GM23338 (cell line): ENCODE data around the gene MARCHF9. TPM values are rescaled to one million over a fixed set of nuclear protein-coding genes. Genes with fewer than 3 reads are reported as not detected.
A peak's percentile ranks its signal among the peaks of the same experiment; 100 is the strongest.

Source experiments
- ATAC-seq: fragments of 200-7000 bp; cut with Tn5 transposase; 3 replicates; pipeline ENCODE4 v1.9.1; 2020
- DNase-seq: peaks from one replicate; pipeline ENCODE4 v3.0.0-alpha.2; 2015; ENCODE audit warnings: low spot score
- H2AFZ ChIP-seq: fragments of 200-600 bp; sonication (generic); 2 replicates; pipeline ENCODE4 v1.8.0; 2016; ENCODE audit warnings: antibody characterized with exemption, mild to moderate bottlenecking, moderate library complexity
- H3F3A ChIP-seq: fragments of 200-600 bp; sonication (generic); replicated peaks from 2 replicates; pipeline ENCODE4 v1.8.0; 2017; ENCODE audit warnings: antibody characterized with exemption, mixed run types, low read depth
- H3K27ac ChIP-seq: fragments of 200-600 bp; sonication (generic); 2 replicates; pipeline ENCODE4 v1.6.1; 2016; ENCODE audit warnings: low read depth
- H3K27me3 ChIP-seq: fragments of 200-600 bp; sonication (generic); 2 replicates; pipeline ENCODE4 v1.8.0; 2016; ENCODE audit warnings: mild to moderate bottlenecking, mixed run types, moderate library complexity; ENCODE audit not compliant: insufficient read depth
- H3K36me3 ChIP-seq: fragments of 200-600 bp; sonication (generic); 2 replicates; pipeline ENCODE4 v1.8.0; 2016; ENCODE audit warnings: mild to moderate bottlenecking; ENCODE audit not compliant: insufficient read depth
- H3K4me1 ChIP-seq: fragments of 200-600 bp; sonication (generic); 2 replicates; pipeline ENCODE4 v1.8.0; 2016; ENCODE audit warnings: mild to moderate bottlenecking, moderate library complexity; ENCODE audit not compliant: insufficient read depth
- H3K4me2 ChIP-seq: fragments of 200-600 bp; sonication (generic); 2 replicates; pipeline ENCODE4 v1.7.1; 2017; ENCODE audit warnings: mixed run types
- H3K4me3 ChIP-seq: fragments of 200-600 bp; sonication (generic); 2 replicates; pipeline ENCODE4 v1.6.1; 2016; ENCODE audit warnings: mixed run types
- H3K79me2 ChIP-seq: fragments of 200-600 bp; sonication (generic); replicated peaks from 2 replicates; pipeline ENCODE4 v1.8.0; 2017; ENCODE audit warnings: mild to moderate bottlenecking; ENCODE audit not compliant: insufficient read depth
- H3K9me2 ChIP-seq: fragments of 200-600 bp; sonication (generic); 2 replicates; pipeline ENCODE4 v1.8.0; 2017; ENCODE audit not compliant: insufficient read depth
- H4K20me1 ChIP-seq: fragments of 200-600 bp; sonication (generic); replicated peaks from 2 replicates; pipeline ENCODE4 v1.8.0; 2017; ENCODE audit warnings: mild to moderate bottlenecking; ENCODE audit not compliant: insufficient read depth
- H3K27ac Mint-ChIP-seq: 2 replicates; pipeline ENCODE4 v1.8.0; 2020; ENCODE audit warnings: inconsistent platforms, mild to moderate bottlenecking, moderate library complexity, mixed read lengths
- H3K27me3 Mint-ChIP-seq: 3 replicates; pipeline ENCODE4 v1.8.0; 2022; ENCODE audit warnings: low read depth, mild to moderate bottlenecking, moderate library complexity, mixed read lengths, inconsistent platforms; ENCODE audit not compliant: insufficient read depth, poor library complexity
- H3K36me3 Mint-ChIP-seq: 3 replicates; pipeline ENCODE4 v1.8.0; 2021; ENCODE audit warnings: low read depth, mild to moderate bottlenecking, inconsistent platforms, moderate library complexity, mixed read lengths
- H3K4me1 Mint-ChIP-seq: 3 replicates; pipeline ENCODE4 v1.8.0; 2020; ENCODE audit warnings: mild to moderate bottlenecking, inconsistent platforms, mixed read lengths
- H3K4me3 Mint-ChIP-seq: 3 replicates; pipeline ENCODE4 v1.8.0; 2021; ENCODE audit warnings: moderate library complexity, mild to moderate bottlenecking, inconsistent platforms, mixed read lengths
- H3K9me3 Mint-ChIP-seq: 3 replicates; pipeline ENCODE4 v1.8.0; 2020; ENCODE audit warnings: moderate library complexity, mild to moderate bottlenecking, inconsistent platforms, mixed read lengths
- EZH2 ChIP-seq: fragments of 200-600 bp; sonication (generic); IDR thresholded peaks from one replicate; pipeline ENCODE4 v1.8.0; 2017; ENCODE audit warnings: antibody characterized with exemption, mild to moderate bottlenecking, low read depth; ENCODE audit not compliant: unreplicated experiment
- EZH2phosphoT487 ChIP-seq: fragments of 200-600 bp; sonication (generic); IDR thresholded peaks from one replicate; pipeline ENCODE4 v1.8.1; 2018; ENCODE audit warnings: antibody characterized with exemption; ENCODE audit not compliant: unreplicated experiment
- JUNB ChIP-seq: IDR thresholded peaks from one replicate; pipeline ENCODE4 v1.6.1; 2016; ENCODE audit warnings: antibody characterized with exemption; ENCODE audit not compliant: unreplicated experiment
- NANOG ChIP-seq: IDR thresholded peaks from 2 replicates; pipeline ENCODE4 v1.6.1; 2016; ENCODE audit warnings: antibody characterized with exemption, borderline replicate concordance
- POLR2AphosphoS5 ChIP-seq: IDR thresholded peaks from 2 replicates; pipeline ENCODE4 v1.6.1; 2016; ENCODE audit warnings: antibody characterized with exemption, low read depth
- ZNF114 ChIP-seq: fragments of 250-450 bp; sonication (Bioruptor Pico); IDR thresholded peaks from 2 replicates; pipeline ENCODE4 v1.5.0; 2020; ENCODE audit warnings: mild to moderate bottlenecking, moderate library complexity
- polyA plus RNA-seq: library from polyadenylated mRNA; unstranded; fragments of >200 nt; fragmentation: Nextera tagmentation; extraction: Ambion mirVana; gene quantifications from 2 replicates; pipeline ENCODE4 v1.2.1, GENCODE V29; 2016
- total RNA-seq: library from RNA; depleted of rRNA; stranded (reverse); fragments of >200 nt; shearing (Covaris generic); gene quantifications from 2 replicates; pipeline ENCODE4 v1.2.3, GENCODE V29; 2014
- TF ChIP-seq, protein P1 (sequence below): IDR thresholded peaks from one replicate; pipeline ENCODE4 v1.6.1; 2018; ENCODE audit warnings: antibody characterized with exemption; ENCODE audit not compliant: unreplicated experiment

Gene MARCHF9
- total and polyA plus RNA-seq, 2 experiments from 2014 or later = 2.9 to 3.3 TPM

DNA sequence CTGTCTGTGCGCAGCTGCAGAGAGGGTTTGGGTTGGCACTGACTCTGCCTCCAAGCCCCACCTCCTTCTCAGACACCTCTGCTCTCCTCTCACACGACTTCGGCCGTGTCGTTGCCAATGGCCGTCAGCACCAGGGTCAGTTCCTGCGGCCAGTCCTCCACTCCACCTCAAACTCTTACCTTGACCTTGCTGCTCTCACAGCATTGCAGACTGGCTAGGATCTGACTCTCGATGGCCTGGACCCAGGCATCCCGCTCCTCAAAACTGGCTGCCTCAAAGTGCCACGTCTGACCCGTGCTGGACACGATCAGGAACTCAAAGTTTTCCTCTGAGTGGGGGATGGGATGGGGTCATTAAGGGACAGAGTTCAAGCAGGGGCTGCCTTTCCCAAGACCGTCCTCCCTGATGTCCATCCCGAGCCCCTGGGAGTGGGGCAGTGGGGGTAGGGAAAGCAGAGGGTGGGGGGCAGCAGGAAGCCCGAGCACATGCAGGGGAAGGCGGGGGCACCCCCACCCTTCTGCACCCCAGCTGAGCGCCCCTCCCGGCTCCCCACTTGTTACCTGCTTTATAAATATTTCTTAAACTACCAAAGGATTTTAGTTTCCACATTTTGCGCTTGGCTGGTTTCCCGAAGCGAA, 27.0 kb upstream of the MARCHF9 start:
- H3K27ac Mint-ChIP-seq = no peak overlapping the region
- H3K4me1 Mint-ChIP-seq = peaks cover 15% of the 10 kb centered on the region
- Histone ChIP-seq H3K79me2 (no peaks in the 10 kb centered on the region), H3F3A (no peaks in the 10 kb centered on the region), H2AFZ (no peak overlapping the region), H3K4me1 (no peaks in the 10 kb centered on the region), H3K27ac (no peak overlapping the region), H4K20me1 (no peaks in the 10 kb centered on the region; the same call in 1 of the 2 replicates), H3K9me2 (no peaks in the 10 kb centered on the region), H3K27me3 (peaks cover 98% of the 10 kb centered on the region), H3K36me3 (no peaks in the 10 kb centered on the region), H3K4me2 (peak overlapping the region; percentile 88; the same call in 1 of the 2 replicates), H3K4me3 (peak overlapping the region; percentile 71)
- H3K9me3 Mint-ChIP-seq = no peaks in the 10 kb centered on the region
- peak; percentile 68 for ATAC-seq
- H3K4me3 Mint-ChIP-seq = peak overlapping the region; percentile 89
- TF ChIP-seq, protein P1, sequence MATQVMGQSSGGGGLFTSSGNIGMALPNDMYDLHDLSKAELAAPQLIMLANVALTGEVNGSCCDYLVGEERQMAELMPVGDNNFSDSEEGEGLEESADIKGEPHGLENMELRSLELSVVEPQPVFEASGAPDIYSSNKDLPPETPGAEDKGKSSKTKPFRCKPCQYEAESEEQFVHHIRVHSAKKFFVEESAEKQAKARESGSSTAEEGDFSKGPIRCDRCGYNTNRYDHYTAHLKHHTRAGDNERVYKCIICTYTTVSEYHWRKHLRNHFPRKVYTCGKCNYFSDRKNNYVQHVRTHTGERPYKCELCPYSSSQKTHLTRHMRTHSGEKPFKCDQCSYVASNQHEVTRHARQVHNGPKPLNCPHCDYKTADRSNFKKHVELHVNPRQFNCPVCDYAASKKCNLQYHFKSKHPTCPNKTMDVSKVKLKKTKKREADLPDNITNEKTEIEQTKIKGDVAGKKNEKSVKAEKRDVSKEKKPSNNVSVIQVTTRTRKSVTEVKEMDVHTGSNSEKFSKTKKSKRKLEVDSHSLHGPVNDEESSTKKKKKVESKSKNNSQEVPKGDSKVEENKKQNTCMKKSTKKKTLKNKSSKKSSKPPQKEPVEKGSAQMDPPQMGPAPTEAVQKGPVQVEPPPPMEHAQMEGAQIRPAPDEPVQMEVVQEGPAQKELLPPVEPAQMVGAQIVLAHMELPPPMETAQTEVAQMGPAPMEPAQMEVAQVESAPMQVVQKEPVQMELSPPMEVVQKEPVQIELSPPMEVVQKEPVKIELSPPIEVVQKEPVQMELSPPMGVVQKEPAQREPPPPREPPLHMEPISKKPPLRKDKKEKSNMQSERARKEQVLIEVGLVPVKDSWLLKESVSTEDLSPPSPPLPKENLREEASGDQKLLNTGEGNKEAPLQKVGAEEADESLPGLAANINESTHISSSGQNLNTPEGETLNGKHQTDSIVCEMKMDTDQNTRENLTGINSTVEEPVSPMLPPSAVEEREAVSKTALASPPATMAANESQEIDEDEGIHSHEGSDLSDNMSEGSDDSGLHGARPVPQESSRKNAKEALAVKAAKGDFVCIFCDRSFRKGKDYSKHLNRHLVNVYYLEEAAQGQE = peak; percentile 83
- TF ChIP-seq ZNF114 (CRISPR knock-in tag) = no peak
- peak; percentile 82 for DNase-seq
- H3K36me3 Mint-ChIP-seq = no peaks in the 10 kb centered on the region; the same call in 2 of the 3 replicates
- peaks cover 95% of the 10 kb centered on the region for H3K27me3 Mint-ChIP-seq

DNA sequence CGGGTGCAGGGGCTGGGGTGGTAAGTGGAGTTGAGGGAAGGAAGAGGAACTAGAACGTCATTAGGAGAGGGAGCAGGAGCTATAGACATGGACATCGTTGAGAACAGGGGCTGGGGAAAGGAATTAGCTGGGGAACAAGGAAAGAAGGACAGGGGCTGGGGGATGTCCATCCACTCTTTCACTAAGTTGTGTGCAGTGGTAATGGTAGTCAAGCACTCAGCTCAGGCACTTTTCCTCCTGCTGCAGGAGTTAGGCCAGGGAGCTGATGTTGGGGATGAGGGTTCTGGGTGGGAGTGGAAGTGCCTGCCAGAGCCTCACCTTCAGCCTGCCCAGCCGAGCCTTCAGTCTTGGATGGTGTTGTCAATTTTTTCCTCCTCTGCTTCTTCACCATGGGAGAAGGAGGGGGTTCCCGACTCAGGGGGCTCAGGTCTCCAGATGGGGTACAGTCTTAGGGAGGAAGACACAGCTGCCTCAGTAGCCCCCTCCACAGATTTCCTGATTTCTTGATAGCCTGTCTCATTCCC, 25.5 kb upstream of the MARCHF9 start:
- DNase-seq = no peak
- no peaks in the 10 kb centered on the region; the same call in 2 of the 3 replicates for H3K9me3 Mint-ChIP-seq
- no peak overlapping the region for H3K27ac ChIP-seq
- H3K4me3 Mint-ChIP-seq = no peak overlapping the region
- no peak for ATAC-seq
- H4K20me1 ChIP-seq = no peaks in the 10 kb centered on the region; the same call in 1 of the 2 replicates
- no peak overlapping the region for H3K4me2 ChIP-seq
- H3K79me2 ChIP-seq = no peaks in the 10 kb centered on the region
- H3K27me3 ChIP-seq = peaks cover 98% of the 10 kb centered on the region
- no peak overlapping the region for H3K4me3 ChIP-seq
- H3F3A ChIP-seq = no peaks in the 10 kb centered on the region
- no peak overlapping the region for H3K27ac Mint-ChIP-seq
- peaks cover 96% of the 10 kb centered on the region for H3K27me3 Mint-ChIP-seq
- H3K9me2 ChIP-seq = no peaks in the 10 kb centered on the region
- no peak overlapping the region for H2AFZ ChIP-seq
- H3K4me1 ChIP-seq = no peaks in the 10 kb centered on the region
- H3K36me3 ChIP-seq = no peaks in the 10 kb centered on the region
- no peaks in the 10 kb centered on the region; the same call in 2 of the 3 replicates for H3K36me3 Mint-ChIP-seq
- peaks cover 12% of the 10 kb centered on the region for H3K4me1 Mint-ChIP-seq
- TF ChIP-seq EZH2 (no peak), POLR2AphosphoS5 (no peak), NANOG (no peak), EZH2phosphoT487 (no peak), JUNB (no peak)
- TF ChIP-seq, protein P1 = no peak
